H9 (cell line): Measurements from ENCODE around the gene SOS1. TPM values are rescaled to one million over a fixed set of nuclear protein-coding genes. Genes with fewer than 3 reads are reported as not detected.

Experiments
- DNase-seq: peaks from one replicate; pipeline ENCODE4 v3.0.0-alpha.2; 2017
- H2AFZ ChIP-seq: one replicate; pipeline ENCODE4 v1.6.1; 2013; ENCODE audit warnings: mild to moderate bottlenecking, low read length, control low read depth, moderate library complexity
- H2AK5ac ChIP-seq: 2 replicates; pipeline ENCODE4 v1.6.1; 2013; ENCODE audit warnings: low read length, control low read depth, mixed read lengths; ENCODE audit not compliant: insufficient read length
- H2BK120ac ChIP-seq: one replicate; pipeline ENCODE4 v1.6.1; 2013; ENCODE audit warnings: low read depth, mild to moderate bottlenecking, low read length, control low read depth, inconsistent platforms; ENCODE audit not compliant: poor library complexity, severe bottlenecking
- H2BK12ac ChIP-seq: 2 replicates; pipeline ENCODE4 v1.6.1; 2013; ENCODE audit warnings: low read length, control low read depth, mixed read lengths, low read depth; ENCODE audit not compliant: insufficient read length
- H2BK15ac ChIP-seq: 2 replicates; pipeline ENCODE4 v1.6.1; 2013; ENCODE audit warnings: low read depth, low read length, control low read depth
- H2BK20ac ChIP-seq: one replicate; pipeline ENCODE4 v1.6.1; 2013; ENCODE audit warnings: low read depth, mild to moderate bottlenecking, low read length, control low read depth, inconsistent platforms; ENCODE audit not compliant: poor library complexity, severe bottlenecking
- H2BK5ac ChIP-seq: 2 replicates; pipeline ENCODE4 v1.6.1; 2013; ENCODE audit warnings: low read length, control low read depth, mixed read lengths; ENCODE audit not compliant: insufficient read length
- H3K14ac ChIP-seq: 2 replicates; pipeline ENCODE4 v1.6.1; 2013; ENCODE audit warnings: low read length, control low read depth; ENCODE audit not compliant: insufficient read depth
- H3K18ac ChIP-seq: 2 replicates; pipeline ENCODE4 v1.6.1; 2013; ENCODE audit warnings: low read depth, mild to moderate bottlenecking, mixed read lengths, low read length, control low read depth; ENCODE audit not compliant: insufficient read length
- H3K23ac ChIP-seq: 2 replicates; pipeline ENCODE4 v1.6.1; 2013; ENCODE audit warnings: low read length, control low read depth, mixed read lengths, low read depth; ENCODE audit not compliant: insufficient read length
- H3K23me2 ChIP-seq: 2 replicates; pipeline ENCODE4 v1.6.1; 2013; ENCODE audit warnings: low read depth, mild to moderate bottlenecking, mixed read lengths, low read length, control low read depth; ENCODE audit not compliant: insufficient read length, poor library complexity, severe bottlenecking
- H3K27ac ChIP-seq: 2 replicates; pipeline ENCODE4 v1.5.1; 2013; ENCODE audit warnings: low read length, control low read depth, mixed read lengths, low read depth; ENCODE audit not compliant: insufficient read length
- H3K27me3 ChIP-seq: 2 replicates; pipeline ENCODE4 v1.6.1; 2013; ENCODE audit warnings: low read length, control low read depth, inconsistent platforms; ENCODE audit not compliant: insufficient read depth
- H3K4ac ChIP-seq: 2 replicates; pipeline ENCODE4 v1.6.1; 2013; ENCODE audit warnings: low read depth, mild to moderate bottlenecking, control low read depth, inconsistent platforms, low read length, moderate library complexity
- H3K4me1 ChIP-seq: 2 replicates; pipeline ENCODE4 v1.6.1; 2013; ENCODE audit warnings: low read length, control low read depth, inconsistent platforms; ENCODE audit not compliant: insufficient read depth
- H3K4me2 ChIP-seq: 2 replicates; pipeline ENCODE4 v1.6.1; 2013; ENCODE audit warnings: low read length, control low read depth, mixed read lengths; ENCODE audit not compliant: insufficient read length, insufficient read depth
- H3K56ac ChIP-seq: 2 replicates; pipeline ENCODE4 v1.6.1; 2013; ENCODE audit warnings: low read depth, mild to moderate bottlenecking, mixed read lengths, low read length, control low read depth; ENCODE audit not compliant: insufficient read length
- H3K79me1 ChIP-seq: 2 replicates; pipeline ENCODE4 v1.6.1; 2013; ENCODE audit warnings: low read depth, mild to moderate bottlenecking, moderate library complexity, low read length, control low read depth, inconsistent platforms; ENCODE audit not compliant: insufficient read depth, poor library complexity, severe bottlenecking
- H3K79me2 ChIP-seq: 2 replicates; pipeline ENCODE4 v1.6.1; 2013; ENCODE audit warnings: low read length, control low read depth, inconsistent platforms; ENCODE audit not compliant: insufficient read depth
- H3K9ac ChIP-seq: 2 replicates; pipeline ENCODE4 v1.6.1; 2013; ENCODE audit warnings: low read length, control low read depth, mixed read lengths; ENCODE audit not compliant: insufficient read length; ENCODE audit errors: extremely low read depth
- H3K9me3 ChIP-seq: one replicate; pipeline ENCODE4 v1.6.1; 2013; ENCODE audit warnings: low read depth, low read length, inconsistent platforms; ENCODE audit not compliant: control insufficient read depth
- H3T11ph ChIP-seq: one replicate; pipeline ENCODE4 v1.6.1; 2013; ENCODE audit warnings: mild to moderate bottlenecking, low read length, control low read depth, inconsistent platforms
- H4K20me1 ChIP-seq: one replicate; pipeline ENCODE4 v1.6.1; 2013; ENCODE audit not compliant: control insufficient read depth, insufficient read length, insufficient read depth
- H4K5ac ChIP-seq: 2 replicates; pipeline ENCODE4 v1.6.1; 2013; ENCODE audit warnings: low read depth, mild to moderate bottlenecking, mixed read lengths, low read length, control low read depth; ENCODE audit not compliant: insufficient read length
- H4K8ac ChIP-seq: replicated peaks from 2 replicates; pipeline ENCODE4 v1.6.1; 2013; ENCODE audit warnings: low read length, control low read depth, mixed read lengths, low read depth; ENCODE audit not compliant: insufficient read length
- H4K91ac ChIP-seq: 2 replicates; pipeline ENCODE4 v1.6.1; 2013; ENCODE audit warnings: low read depth, mild to moderate bottlenecking, moderate library complexity, mixed read lengths, low read length, control low read depth; ENCODE audit not compliant: insufficient read length
- H3K27ac Mint-ChIP-seq, 3 experiments: 2 replicates in 2 of 3; 3 replicates in 1 of 3; pipeline ENCODE4 v1.8.0; 2020 to 2021; ENCODE audit warnings: mixed read lengths in 3 of 3, mild to moderate bottlenecking in 1 of 3, moderate library complexity in 1 of 3
- H3K27me3 Mint-ChIP-seq: 2 replicates; pipeline ENCODE4 v1.8.0; 2021; ENCODE audit warnings: low read depth, mild to moderate bottlenecking, moderate library complexity, mixed read lengths
- H3K36me3 Mint-ChIP-seq, 3 experiments: 2 replicates in 2 of 3; 3 replicates in 1 of 3; pipeline ENCODE4 v1.8.0; 2020 to 2021; ENCODE audit warnings: low read depth in 3 of 3, mixed read lengths in 3 of 3; ENCODE audit not compliant: insufficient read depth in 1 of 3
- H3K4me1 Mint-ChIP-seq, 2 experiments: 2 replicates each; pipeline ENCODE4 v1.8.0; 2020; ENCODE audit warnings: mixed read lengths in 2 of 2
- H3K4me3 Mint-ChIP-seq, 2 experiments: 2 replicates in 1 of 2; 3 replicates in 1 of 2; pipeline ENCODE4 v1.8.0; 2020 to 2021; ENCODE audit warnings: mild to moderate bottlenecking in 2 of 2, mixed read lengths in 2 of 2, moderate library complexity in 1 of 2
- H3K9me3 Mint-ChIP-seq, 2 experiments: 2 replicates in 1 of 2; 3 replicates in 1 of 2; pipeline ENCODE4 v1.8.0; 2020; ENCODE audit warnings: mild to moderate bottlenecking in 2 of 2, mixed read lengths in 2 of 2, moderate library complexity in 1 of 2
- CTCF ChIP-seq: fragments of 200-600 bp; sonication (generic); conservative IDR thresholded peaks from 3 replicates; pipeline ENCODE4 v1.8.0; 2021; ENCODE audit warnings: antibody characterized with exemption, mild to moderate bottlenecking
- WGBS: extraction: QIAGEN DNeasy Blood & Tissue Kit; methylation state at CpG from one replicate; pipeline ENCODE4 v1.1.7; 2013; ENCODE audit warnings: missing lambda C conversion rate, low lambda C conversion rate, mixed read lengths; ENCODE audit not compliant: insufficient read length; ENCODE audit errors: extremely low coverage; 5-methylcytosine and 5-hydroxymethylcytosine counted together
- total RNA-seq: library from RNA; stranded (reverse); gene quantifications from 2 replicates; pipeline ENCODE4 v1.2.1, GENCODE V29; 2021

SOS1 gene
- total RNA-seq, 1 experiment from 2014 or later, result 35.8 TPM

DNA sequence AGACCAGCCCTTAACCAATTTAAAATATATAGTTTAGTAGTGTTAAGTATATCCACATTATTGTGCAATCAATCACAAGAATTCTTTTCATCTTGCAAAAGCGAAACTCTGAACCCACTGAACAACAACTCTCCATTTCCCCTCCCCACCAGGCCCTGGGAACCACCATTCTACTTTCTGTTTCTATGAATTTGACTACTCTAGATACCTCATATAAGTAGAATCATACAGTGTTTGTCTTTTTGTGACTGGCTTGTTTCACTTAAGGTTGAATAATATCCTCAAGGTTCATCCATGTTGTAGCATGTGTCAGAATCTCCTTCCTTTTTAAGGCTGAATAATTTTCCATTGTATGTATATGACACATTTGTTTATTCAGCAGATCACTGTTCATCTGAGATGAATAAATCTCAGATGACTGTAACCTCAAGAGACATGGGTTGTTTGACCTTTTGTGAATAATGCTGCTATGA, 8.1 kb upstream of the SOS1 start:
- H2BK5ac ChIP-seq, result no peak overlapping the region
- H3K9ac ChIP-seq, result no peak overlapping the region
- no peak overlapping the region for H2BK20ac ChIP-seq
- H3K14ac ChIP-seq, result no peak overlapping the region
- no peaks in the 10 kb centered on the region for H3K27me3 Mint-ChIP-seq
- no peak overlapping the region for H3K4me2 ChIP-seq
- no peak overlapping the region for H4K8ac ChIP-seq
- DNase-seq, result no peak
- no peak overlapping the region for H2AFZ ChIP-seq
- H3K36me3 Mint-ChIP-seq, result no peaks in the 10 kb centered on the region; a peak in 1 of 7 replicates
- no peak overlapping the region for H2BK12ac ChIP-seq
- H3K23ac ChIP-seq, result no peak overlapping the region
- peaks cover 6 to 7% of the 10 kb centered on the region in 2 experiments for H3K4me1 Mint-ChIP-seq
- H2BK15ac ChIP-seq, result no peak overlapping the region
- H4K5ac ChIP-seq, result no peak overlapping the region
- no peak overlapping the region for H3K4me3 Mint-ChIP-seq
- H3K4me1 ChIP-seq, result no peaks in the 10 kb centered on the region
- H4K20me1 ChIP-seq, result no peaks in the 10 kb centered on the region
- H3K56ac ChIP-seq, result no peak overlapping the region
- H3K18ac ChIP-seq, result no peak overlapping the region
- H3K27ac Mint-ChIP-seq, result no peak overlapping the region
- no peak overlapping the region for H2BK120ac ChIP-seq
- no peaks in the 10 kb centered on the region for H3K9me3 Mint-ChIP-seq
- H3K27me3 ChIP-seq, result no peaks in the 10 kb centered on the region
- TF ChIP-seq CTCF, result no peak
- no peak overlapping the region for H3K4ac ChIP-seq
- H2AK5ac ChIP-seq, result no peak overlapping the region
- no peaks in the 10 kb centered on the region for H3K9me3 ChIP-seq
- H3K27ac ChIP-seq, result no peak overlapping the region
- no peak overlapping the region for H4K91ac ChIP-seq
- no peak overlapping the region for H3T11ph ChIP-seq
- peaks cover under 1% of the 10 kb centered on the region for H3K23me2 ChIP-seq
- H3K79me2 ChIP-seq, result no peaks in the 10 kb centered on the region
- WGBS, result no CpG with 5 or more reads among the region's 1 CpG
- H3K79me1 ChIP-seq, result no peaks in the 10 kb centered on the region
